Measurements from ENCODE around the gene PCP2. TPM values are rescaled to one million over a fixed set of nuclear protein-coding genes. Genes with fewer than 3 reads are reported as not detected.

Gene PCP2
- polyA plus RNA-seq, 2 of the 4 experiments (the other 2 are of a cell fraction), result 0.19 TPM; not detected in 1

GRCh38 chr19:7665076-7665475 lies 31.6 kb upstream of the PCP2 start:
- ChIA-PET POLR2A (no interaction called here), CTCF (interaction anchor here (0.6 kb wide), 1 partner anchor 15 kb away, joined by 3 read pairs; no protein-coding TSS in a partner anchor)
- no peak overlapping the region for H3K4me2 ChIP-seq
- FAIRE-seq (no peak), DNase-seq (ENCODE audit: low read depth in 1 of 2, low spot score in 1 of 2) (no peak), ATAC-seq (no peak)
- no peak for TF ChIP-seq TP53 (CRISPR knock-in tag; IDR thresholded peaks at IDR 0.05)
- TF ChIP-seq PHF8 (IDR thresholded peaks at IDR 0.05; ENCODE audit: borderline replicate concordance, low read depth), result no peak
- no peak for TF ChIP-seq RAD21 (conservative IDR thresholded peaks at IDR 0.05 in 1 of 2, IDR thresholded peaks at IDR 0.05 in 1 of 2)
- no peak for TF ChIP-seq ZNF302 (CRISPR knock-in tag; IDR thresholded peaks at IDR 0.05)
- no peak for TF ChIP-seq SMC3 (IDR thresholded peaks at IDR 0.05)
- H3K4me1 ChIP-seq, result no peaks in the 10 kb centered on the region
- H3K9me3 ChIP-seq, result no peaks in the 10 kb centered on the region
- H3K4me3 ChIP-seq, result no peak overlapping the region
- 61% methylated on average over 4 of the region's 4 CpGs for WGBS (ENCODE audit: missing lambda C conversion rate)
- no peak overlapping the region for H3K27ac ChIP-seq

- no peak for DNase-seq (ENCODE audit: low read depth in 1 of 2, low spot score in 1 of 2)
- WGBS (ENCODE audit: missing lambda C conversion rate), result 68% methylated on average over 7 of the region's 7 CpGs
- TF ChIP-seq POLR2A (IDR thresholded peaks at IDR 0.05; ENCODE audit: low read length), result no peak
- TF ChIP-seq HMGXB4 (CRISPR knock-in tag; IDR thresholded peaks at IDR 0.05; ENCODE audit: borderline replicate concordance), result no peak
- no peak for TF ChIP-seq EHMT2 (IDR thresholded peaks at IDR 0.05; ENCODE audit: low read depth)
- no peak for TF ChIP-seq ZNF302 (CRISPR knock-in tag; IDR thresholded peaks at IDR 0.05)
- no peak for TF ChIP-seq HEYL (CRISPR knock-in tag; IDR thresholded peaks at IDR 0.05)
- no peak for TF ChIP-seq SMC3 (IDR thresholded peaks at IDR 0.05)
- no peak for TF ChIP-seq JUN (IDR thresholded peaks at IDR 0.05)
- TF ChIP-seq, protein P1, sequence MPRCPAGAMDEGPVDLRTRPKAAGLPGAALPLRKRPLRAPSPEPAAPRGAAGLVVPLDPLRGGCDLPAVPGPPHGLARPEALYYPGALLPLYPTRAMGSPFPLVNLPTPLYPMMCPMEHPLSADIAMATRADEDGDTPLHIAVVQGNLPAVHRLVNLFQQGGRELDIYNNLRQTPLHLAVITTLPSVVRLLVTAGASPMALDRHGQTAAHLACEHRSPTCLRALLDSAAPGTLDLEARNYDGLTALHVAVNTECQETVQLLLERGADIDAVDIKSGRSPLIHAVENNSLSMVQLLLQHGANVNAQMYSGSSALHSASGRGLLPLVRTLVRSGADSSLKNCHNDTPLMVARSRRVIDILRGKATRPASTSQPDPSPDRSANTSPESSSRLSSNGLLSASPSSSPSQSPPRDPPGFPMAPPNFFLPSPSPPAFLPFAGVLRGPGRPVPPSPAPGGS (IDR thresholded peaks at IDR 0.05), result no peak
- TF ChIP-seq RAD21 (conservative IDR thresholded peaks at IDR 0.05 in 1 of 2, IDR thresholded peaks at IDR 0.05 in 1 of 2), result no peak
- TF ChIP-seq GATA3 (IDR thresholded peaks at IDR 0.05; ENCODE audit: borderline replicate concordance), result no peak
- no peak for TF ChIP-seq ESRRA (IDR thresholded peaks at IDR 0.05; ENCODE audit: borderline replicate concordance, low read length)
- no peak for TF ChIP-seq TP53 (CRISPR knock-in tag; IDR thresholded peaks at IDR 0.05)
- TF ChIP-seq RCOR1 (IDR thresholded peaks at IDR 0.05; ENCODE audit: low read depth, low read length), result no peak
- TF ChIP-seq TFCP2L1 (CRISPR knock-in tag; IDR thresholded peaks at IDR 0.05), result no peak
- TF ChIP-seq ZFP36 (IDR thresholded peaks at IDR 0.05; ENCODE audit: borderline replicate concordance, partially characterized antibody), result no peak
- TF ChIP-seq JUNB (IDR thresholded peaks at IDR 0.05), result no peak
- TF ChIP-seq, protein P2, sequence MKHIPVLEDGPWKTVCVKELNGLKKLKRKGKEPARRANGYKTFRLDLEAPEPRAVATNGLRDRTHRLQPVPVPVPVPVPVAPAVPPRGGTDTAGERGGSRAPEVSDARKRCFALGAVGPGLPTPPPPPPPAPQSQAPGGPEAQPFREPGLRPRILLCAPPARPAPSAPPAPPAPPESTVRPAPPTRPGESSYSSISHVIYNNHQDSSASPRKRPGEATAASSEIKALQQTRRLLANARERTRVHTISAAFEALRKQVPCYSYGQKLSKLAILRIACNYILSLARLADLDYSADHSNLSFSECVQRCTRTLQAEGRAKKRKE (CRISPR knock-in tag; IDR thresholded peaks at IDR 0.05; ENCODE audit: low read depth), result no peak
- ChIA-PET CTCF (interaction anchor here (0.9 to 3.8 kb wide), 3 partner anchors 11 to 17 kb away, joined by 4 to 18 read pairs (median 5); partner anchors contain the start of gene TRAPPC5), POLR2A (no interaction called here)
- no peak for ATAC-seq
- H3K9me3 ChIP-seq, result no peaks in the 10 kb centered on the region
- H3K4me3 ChIP-seq, result no peak overlapping the region
- H3K27ac ChIP-seq, result no peak overlapping the region
- H3K4me2 ChIP-seq, result no peak overlapping the region
- H3K4me1 ChIP-seq, result no peaks in the 10 kb centered on the region
- no peak for FAIRE-seq
Observed at GRCh38 chr19:7663706-7664105, 30.2 kb upstream of the PCP2 start.

DNA sequence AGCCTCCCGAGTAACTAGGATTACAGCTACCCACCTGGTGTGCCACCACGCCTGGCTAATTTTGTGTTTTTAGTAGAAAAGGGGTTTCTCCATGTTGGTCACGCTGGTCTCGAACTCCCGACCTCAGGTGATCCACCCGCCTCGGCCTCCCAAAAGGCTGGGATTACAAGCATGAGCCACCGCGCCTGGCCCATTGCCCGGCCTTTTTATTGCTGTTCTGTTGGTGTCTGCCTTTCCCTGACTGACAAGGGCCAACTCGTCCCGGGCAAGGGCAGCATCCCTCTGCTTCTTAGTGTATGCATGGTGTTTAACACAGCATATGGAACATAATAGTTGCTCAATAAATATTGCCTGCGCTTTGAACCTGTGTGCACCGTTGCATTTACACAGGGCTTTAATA lies 29.1 kb upstream of the PCP2 start:
- TF ChIP-seq JUNB (IDR thresholded peaks at IDR 0.05), result no peak
- no peak for TF ChIP-seq NFE2L2 (conservative IDR thresholded peaks at IDR 0.05; ENCODE audit: low read length)
- no peak for TF ChIP-seq HMGXB4 (CRISPR knock-in tag; IDR thresholded peaks at IDR 0.05; ENCODE audit: borderline replicate concordance)
- no peak for TF ChIP-seq HEYL (CRISPR knock-in tag; IDR thresholded peaks at IDR 0.05)
- TF ChIP-seq CHD2 (IDR thresholded peaks at IDR 0.05; ENCODE audit: low read length, partially characterized antibody), result no peak
- TF ChIP-seq POLR2A (IDR thresholded peaks at IDR 0.05; ENCODE audit: low read length), result no peak
- TF ChIP-seq ELK1 (IDR thresholded peaks at IDR 0.05; ENCODE audit: low read depth, low read length), result no peak
- TF ChIP-seq ZSCAN20 (CRISPR knock-in tag; IDR thresholded peaks at IDR 0.05), result no peak
- no peak for TF ChIP-seq ZNF302 (CRISPR knock-in tag; IDR thresholded peaks at IDR 0.05)
- TF ChIP-seq GATA3 (IDR thresholded peaks at IDR 0.05; ENCODE audit: borderline replicate concordance), result no peak
- no peak for TF ChIP-seq HOXB13 (CRISPR knock-in tag; IDR thresholded peaks at IDR 0.05; ENCODE audit: low read depth)
- no peak for TF ChIP-seq ZC3H11A (IDR thresholded peaks at IDR 0.05)
- WGBS (ENCODE audit: missing lambda C conversion rate), result 47% methylated on average over 14 of the region's 14 CpGs

More for the DNA sequence above, 29.1 kb upstream of the PCP2 start:
- Histone ChIP-seq H3K27ac (no peak overlapping the region), H3K4me1 (no peaks in the 10 kb centered on the region), H3K4me2 (no peak overlapping the region), H3K9me3 (no peaks in the 10 kb centered on the region), H3K4me3 (no peak overlapping the region)
- CTCF ChIA-PET, result interaction anchor here (0.6 to 3.8 kb wide), 4 partner anchors 10 to 206 kb away, joined by 3 to 18 read pairs (median 4); partner anchors contain the start of gene TRAPPC5
- FAIRE-seq (no peak), DNase-seq (ENCODE audit: low read depth in 1 of 2, low spot score in 1 of 2) (no peak), ATAC-seq (no peak)
- POLR2A ChIA-PET, result no interaction called here

Data from A549 (cell line).